ENCODE data around the gene PABPC3.

The PABPC3 gene

GRCh38 chr13:25132751-25133390, 36.9 kb downstream of the PABPC3 start:
- TF ChIP-seq ZNF274 (IDR thresholded peaks at IDR 0.05; ENCODE audit: low read depth, low read length), result no peak

GRCh38 chr13:25135896-25136295, 40.0 kb downstream of the PABPC3 start:
- TF ChIP-seq ZNF274 (IDR thresholded peaks at IDR 0.05; ENCODE audit: low read depth, low read length), result no peak
- no peak overlapping the region for H3K4me3 ChIP-seq (ENCODE audit: low read length)

More at GRCh38 chr13:25132751-25133390, 36.9 kb downstream of the PABPC3 start:
- no peak overlapping the region for H3K4me3 ChIP-seq (ENCODE audit: low read length)

GRCh38 chr13:25136880-25137787, 41.2 kb downstream of the PABPC3 start:
- H3K4me3 ChIP-seq (ENCODE audit: low read length), result no peak overlapping the region
- TF ChIP-seq ZNF274 (IDR thresholded peaks at IDR 0.05; ENCODE audit: low read depth, low read length), result no peak

GRCh38 chr13:25137788-25138115, 41.8 kb downstream of the PABPC3 start:
- no peak overlapping the region for H3K4me3 ChIP-seq (ENCODE audit: low read length)
- TF ChIP-seq ZNF274 (IDR thresholded peaks at IDR 0.05; ENCODE audit: low read depth, low read length), result no peak

GRCh38 chr13:25141042-25141441, 45.1 kb downstream of the PABPC3 start:
- TF ChIP-seq ZNF274 (IDR thresholded peaks at IDR 0.05; ENCODE audit: low read depth, low read length), result no peak
- H3K4me3 ChIP-seq (ENCODE audit: low read length), result no peak overlapping the region

- TF ChIP-seq ZNF274 (IDR thresholded peaks at IDR 0.05; ENCODE audit: low read depth, low read length), result no peak
- no peak overlapping the region for H3K4me3 ChIP-seq (ENCODE audit: low read length)
Observed at GRCh38 chr13:25143706-25144105, 47.8 kb downstream of the PABPC3 start.

GRCh38 chr13:25147638-25148401, 51.9 kb downstream of the PABPC3 start:
- no peak for TF ChIP-seq ZNF274 (IDR thresholded peaks at IDR 0.05; ENCODE audit: low read depth, low read length)

GRCh38 chr13:25148402-25148771, 52.5 kb downstream of the PABPC3 start:
- TF ChIP-seq ZNF274 (IDR thresholded peaks at IDR 0.05; ENCODE audit: low read depth, low read length), result no peak
- H3K4me3 ChIP-seq (ENCODE audit: low read length), result no peak overlapping the region

More at GRCh38 chr13:25147638-25148401, 51.9 kb downstream of the PABPC3 start:
- no peak overlapping the region for H3K4me3 ChIP-seq (ENCODE audit: low read length)
